Caco-2 (cell line): Measurements from ENCODE around the gene TENT5A. TPM values are rescaled to one million over a fixed set of nuclear protein-coding genes. Genes with fewer than 3 reads are reported as not detected.

Experiments
- BruUV-seq: library from RNA; stranded (reverse); fragments of 400-500 nt; replicated peaks from 2 replicates; lab custom pipeline; 2021; lab: Mats Ljungman, UMichigan
- CTCF ChIA-PET: fragments of 300-600 bp; sonication (Branson Sonifier 250); formaldehyde crosslinking; loops from one replicate; lab custom pipeline; 2022; ENCODE audit warnings: antibody characterized with exemption; lab: Charles Lee
- POLR2A ChIA-PET: fragments of 300-600 bp; sonication (Branson Sonifier 250); formaldehyde crosslinking; loops from one replicate; lab custom pipeline; 2022; ENCODE audit warnings: antibody characterized with exemption; lab: Charles Lee
- DNase-seq, 2 experiments: peaks; one replicate each; pipeline versions ENCODE4 v3.0.0 to v3.0.0-alpha.2; 2020 to 2022
- H3K27me3 ChIP-seq: replicated peaks from 2 replicates; pipeline ENCODE4 v1.6.0; 2011; ENCODE audit warnings: low read length; ENCODE audit not compliant: control insufficient read depth, insufficient read depth
- H3K36me3 ChIP-seq: 2 replicates; pipeline ENCODE4 v1.5.1; 2011; ENCODE audit warnings: low read length; ENCODE audit not compliant: control insufficient read depth, insufficient read depth
- H3K4me1 ChIP-seq: fragments of 250-450 bp; sonication (Bioruptor Pico); 2 replicates; pipeline ENCODE4 v1.5.1; 2020; ENCODE audit warnings: mild to moderate bottlenecking
- H3K4me3 ChIP-seq: 2 replicates; pipeline ENCODE4 v1.5.1; 2011; ENCODE audit warnings: low read depth, mild to moderate bottlenecking, control low read depth, low read length
- H3K9me3 ChIP-seq: fragments of 250-450 bp; sonication (Bioruptor Pico); 2 replicates; pipeline ENCODE4 v1.5.1; 2020; ENCODE audit warnings: mild to moderate bottlenecking, moderate library complexity
- H3K27ac Mint-ChIP-seq: one replicate; pipeline ENCODE4 v1.8.0; 2022; ENCODE audit warnings: mixed read lengths; ENCODE audit not compliant: unreplicated experiment
- H3K27me3 Mint-ChIP-seq: one replicate; pipeline ENCODE4 v1.8.0; 2022; ENCODE audit warnings: mixed read lengths; ENCODE audit not compliant: insufficient read depth, unreplicated experiment
- H3K36me3 Mint-ChIP-seq: one replicate; pipeline ENCODE4 v1.8.0; 2022; ENCODE audit warnings: mild to moderate bottlenecking, mixed read lengths; ENCODE audit not compliant: insufficient read depth, unreplicated experiment
- H3K4me1 Mint-ChIP-seq: one replicate; pipeline ENCODE4 v1.8.0; 2022; ENCODE audit warnings: low read depth, mixed read lengths; ENCODE audit not compliant: unreplicated experiment
- H3K4me3 Mint-ChIP-seq: one replicate; pipeline ENCODE4 v1.8.0; 2022; ENCODE audit warnings: mild to moderate bottlenecking, moderate library complexity, mixed read lengths; ENCODE audit not compliant: unreplicated experiment
- H3K9me3 Mint-ChIP-seq: one replicate; pipeline ENCODE4 v1.8.0; 2022; ENCODE audit warnings: mixed read lengths; ENCODE audit not compliant: unreplicated experiment
- CTCF ChIP-seq, 2 experiments: fragments of 200-600 bp in 1 of 2; IDR thresholded peaks; 1 replicate in 1 of 2; 2 replicates in 1 of 2; pipeline versions ENCODE4 v1.5.1 to v1.8.0; 2011 to 2022; ENCODE audit warnings: antibody characterized with exemption in 1 of 2, control low read depth in 1 of 2, inconsistent platforms in 1 of 2, low read depth in 1 of 2, low read length in 1 of 2, mild to moderate bottlenecking in 1 of 2, moderate library complexity in 1 of 2; ENCODE audit not compliant: insufficient read depth in 1 of 2, severe bottlenecking in 1 of 2, unreplicated experiment in 1 of 2
- intact Hi-C: fragments of 100-400 bp; cut with micrococcal nuclease; formaldehyde crosslinking; loops from one replicate; pipeline ENCODE4 v1.10.0; 2022; ENCODE audit not compliant: unreplicated experiment
- total RNA-seq: library from RNA; stranded (reverse); gene quantifications from 2 replicates; pipeline ENCODE4 v1.2.3, GENCODE V29; 2022

The TENT5A gene
- total RNA-seq, 1 experiment from 2014 or later: 45.0 TPM

- DNase-seq: peak; percentile 92 to 93
- BruUV-seq: TSS peak; percentile 84
- intact Hi-C loops: loop anchor here (1.0 to 10.0 kb wide), 14 partner anchors 86 to 1146 kb away; no protein-coding TSS in a partner anchor
- Histone ChIP-seq H3K4me3 (peak overlapping the region; percentile 89), H3K9me3 (no peaks in the 10 kb centered on the region), H3K4me1 (peaks cover 18% of the 10 kb centered on the region), H3K27me3 (no peaks in the 10 kb centered on the region), H3K36me3 (peaks cover 2% of the 10 kb centered on the region)
- Mint-ChIP-seq H3K27ac (peak overlapping the region; percentile 73), H3K27me3 (no peaks in the 10 kb centered on the region), H3K36me3 (peaks cover 58% of the 10 kb centered on the region), H3K4me3 (peak overlapping the region; percentile 95), H3K9me3 (no peaks in the 10 kb centered on the region), H3K4me1 (peaks cover 34% of the 10 kb centered on the region)
- CTCF ChIA-PET: interaction anchor here (0.6 to 2.3 kb wide), 10 partner anchors 14 to 511 kb away, joined by 3 to 11 read pairs (median 5); no protein-coding TSS in a partner anchor
- POLR2A ChIA-PET: interaction anchor here (1.0 to 2.1 kb wide), 5 partner anchors 85 to 511 kb away, joined by 3 to 10 read pairs (median 4); no protein-coding TSS in a partner anchor
- peak in 1 of 2 experiments; percentile 30 for TF ChIP-seq CTCF (IDR thresholded peaks at IDR 0.05; ENCODE audit: insufficient read depth in 1 of 2, low read depth in 1 of 2, low read length in 1 of 2, severe bottlenecking in 1 of 2, unreplicated experiment in 1 of 2)
Measured at GRCh38 chr6:81752921-81753710, 635 bp upstream of the TENT5A start.

- peaks cover 24% of the 10 kb centered on the region for H3K4me1 ChIP-seq
- CTCF ChIA-PET: interaction anchor here (0.9 kb wide), 1 partner anchor 262 kb away, joined by 11 read pairs; no protein-coding TSS in a partner anchor
Measured at GRCh38 chr6:81751388-81752083, 945 bp downstream of the TENT5A start.

More at GRCh38 chr6:81751388-81752083, 945 bp downstream of the TENT5A start:
- peaks cover 2% of the 10 kb centered on the region for H3K36me3 ChIP-seq
- intact Hi-C loops: loop anchor here (1.0 to 10.0 kb wide), 10 partner anchors 87 to 1144 kb away; no protein-coding TSS in a partner anchor
- peak in 1 of 2 experiments; percentile 48 for DNase-seq
- POLR2A ChIA-PET: interaction anchor here (0.5 to 0.8 kb wide), 4 partner anchors 63 to 720 kb away, joined by 3 read pairs; no protein-coding TSS in a partner anchor
- Mint-ChIP-seq H3K4me1 (peaks cover 26% of the 10 kb centered on the region), H3K27me3 (no peaks in the 10 kb centered on the region), H3K27ac (peak overlapping the region; percentile 73), H3K4me3 (peak overlapping the region; percentile 95), H3K9me3 (no peaks in the 10 kb centered on the region), H3K36me3 (peaks cover 74% of the 10 kb centered on the region)
- H3K9me3 ChIP-seq: no peaks in the 10 kb centered on the region
- no peaks in the 10 kb centered on the region for H3K27me3 ChIP-seq
- no peak for TF ChIP-seq CTCF (IDR thresholded peaks at IDR 0.05; ENCODE audit: insufficient read depth in 1 of 2, low read depth in 1 of 2, low read length in 1 of 2, severe bottlenecking in 1 of 2, unreplicated experiment in 1 of 2)
- peak overlapping the region; percentile 89 for H3K4me3 ChIP-seq
- BruUV-seq: no TSS peak
